ENCODE data around the gene MAP3K20.

DNA sequence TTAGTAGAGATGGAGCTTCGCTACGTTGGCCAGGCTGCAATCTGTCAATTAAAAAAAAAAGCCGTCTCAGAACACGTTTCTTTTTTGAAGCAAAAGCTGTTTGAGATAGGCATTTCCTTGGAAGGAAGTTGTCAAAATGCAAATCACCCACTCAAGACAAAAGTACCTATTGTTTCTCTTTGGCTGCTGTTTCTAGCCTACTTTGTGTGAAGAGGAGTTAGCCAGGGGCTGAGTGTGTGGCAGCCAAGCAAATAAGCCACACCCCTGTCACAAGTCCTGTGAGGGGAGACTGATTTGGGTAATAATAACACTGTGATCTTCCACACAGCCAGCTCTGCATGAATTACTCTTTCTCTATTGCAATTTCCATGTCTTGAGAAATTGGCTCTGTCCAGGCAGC lies 231.6 kb downstream of the MAP3K20 start:
- no peak for TF ChIP-seq EZH2phosphoT487 (IDR thresholded peaks at IDR 0.05; ENCODE audit: unreplicated experiment)
- TF ChIP-seq POLR2AphosphoS5 (IDR thresholded peaks at IDR 0.05; ENCODE audit: low read depth) = no peak
- TF ChIP-seq, protein P1, sequence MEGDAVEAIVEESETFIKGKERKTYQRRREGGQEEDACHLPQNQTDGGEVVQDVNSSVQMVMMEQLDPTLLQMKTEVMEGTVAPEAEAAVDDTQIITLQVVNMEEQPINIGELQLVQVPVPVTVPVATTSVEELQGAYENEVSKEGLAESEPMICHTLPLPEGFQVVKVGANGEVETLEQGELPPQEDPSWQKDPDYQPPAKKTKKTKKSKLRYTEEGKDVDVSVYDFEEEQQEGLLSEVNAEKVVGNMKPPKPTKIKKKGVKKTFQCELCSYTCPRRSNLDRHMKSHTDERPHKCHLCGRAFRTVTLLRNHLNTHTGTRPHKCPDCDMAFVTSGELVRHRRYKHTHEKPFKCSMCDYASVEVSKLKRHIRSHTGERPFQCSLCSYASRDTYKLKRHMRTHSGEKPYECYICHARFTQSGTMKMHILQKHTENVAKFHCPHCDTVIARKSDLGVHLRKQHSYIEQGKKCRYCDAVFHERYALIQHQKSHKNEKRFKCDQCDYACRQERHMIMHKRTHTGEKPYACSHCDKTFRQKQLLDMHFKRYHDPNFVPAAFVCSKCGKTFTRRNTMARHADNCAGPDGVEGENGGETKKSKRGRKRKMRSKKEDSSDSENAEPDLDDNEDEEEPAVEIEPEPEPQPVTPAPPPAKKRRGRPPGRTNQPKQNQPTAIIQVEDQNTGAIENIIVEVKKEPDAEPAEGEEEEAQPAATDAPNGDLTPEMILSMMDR (conservative IDR thresholded peaks at IDR 0.05; ENCODE audit: low read depth in 2 of 2) = no peak
- no peak for TF ChIP-seq EZH2 (IDR thresholded peaks at IDR 0.05; ENCODE audit: low read depth, unreplicated experiment)
